Neutrophil (primary cell): ENCODE data around the gene SMOC2.

Experiments
- H3K27ac ChIP-seq: fragments of 200-600 bp; sonication (generic); 2 replicates; pipeline ENCODE4 v1.5.1; 2016; ENCODE audit warnings: mild to moderate bottlenecking, moderate library complexity
- H3K27me3 ChIP-seq: fragments of 200-600 bp; sonication (generic); 2 replicates; pipeline ENCODE4 v1.6.0; 2016; ENCODE audit warnings: mild to moderate bottlenecking
- H3K36me3 ChIP-seq: fragments of 200-600 bp; sonication (generic); 2 replicates; pipeline ENCODE4 v1.5.1; 2017
- H3K4me1 ChIP-seq, 2 experiments: fragments of 200-600 bp in 1 of 2; sonication (generic) in 1 of 2; 1 replicate in 1 of 2; 2 replicates in 1 of 2; pipeline versions ENCODE4 v1.5.1 to v1.6.1; 2013 to 2016; ENCODE audit warnings: low read depth in 1 of 2, low read length in 1 of 2, mild to moderate bottlenecking in 1 of 2, moderate library complexity in 1 of 2; ENCODE audit not compliant: control insufficient read depth in 1 of 2, insufficient read depth in 1 of 2
- H3K4me3 ChIP-seq, 2 experiments: fragments of 200-600 bp in 1 of 2; sonication (generic) in 1 of 2; 1 replicate in 1 of 2; 2 replicates in 1 of 2; pipeline ENCODE4 v1.5.1; 2013 to 2016; ENCODE audit warnings: low read depth in 1 of 2, low read length in 1 of 2, mild to moderate bottlenecking in 1 of 2, moderate library complexity in 1 of 2
- H3K9me3 ChIP-seq: fragments of 200-600 bp; sonication (generic); 2 replicates; pipeline ENCODE4 v1.5.1; 2016
- TF ChIP-seq, protein P1 (sequence below): fragments of 200-600 bp; sonication (generic); IDR thresholded peaks from 2 replicates; pipeline ENCODE4 v1.5.1; 2016; ENCODE audit warnings: antibody characterized with exemption

Gene SMOC2

GRCh38 chr6:168428863-168429262 is 12.1 kb upstream of the SMOC2 start:
- no peak overlapping the region for H3K27ac ChIP-seq

GRCh38 chr6:168432196-168432595 is 8.8 kb upstream of the SMOC2 start:
- no peak overlapping the region for H3K27ac ChIP-seq
- no peak overlapping the region for H3K4me3 ChIP-seq
- H3K9me3 ChIP-seq = no peaks in the 10 kb centered on the region
- no peaks in the 10 kb centered on the region for H3K36me3 ChIP-seq
- no peaks in the 10 kb centered on the region for H3K27me3 ChIP-seq
- TF ChIP-seq, protein P1, sequence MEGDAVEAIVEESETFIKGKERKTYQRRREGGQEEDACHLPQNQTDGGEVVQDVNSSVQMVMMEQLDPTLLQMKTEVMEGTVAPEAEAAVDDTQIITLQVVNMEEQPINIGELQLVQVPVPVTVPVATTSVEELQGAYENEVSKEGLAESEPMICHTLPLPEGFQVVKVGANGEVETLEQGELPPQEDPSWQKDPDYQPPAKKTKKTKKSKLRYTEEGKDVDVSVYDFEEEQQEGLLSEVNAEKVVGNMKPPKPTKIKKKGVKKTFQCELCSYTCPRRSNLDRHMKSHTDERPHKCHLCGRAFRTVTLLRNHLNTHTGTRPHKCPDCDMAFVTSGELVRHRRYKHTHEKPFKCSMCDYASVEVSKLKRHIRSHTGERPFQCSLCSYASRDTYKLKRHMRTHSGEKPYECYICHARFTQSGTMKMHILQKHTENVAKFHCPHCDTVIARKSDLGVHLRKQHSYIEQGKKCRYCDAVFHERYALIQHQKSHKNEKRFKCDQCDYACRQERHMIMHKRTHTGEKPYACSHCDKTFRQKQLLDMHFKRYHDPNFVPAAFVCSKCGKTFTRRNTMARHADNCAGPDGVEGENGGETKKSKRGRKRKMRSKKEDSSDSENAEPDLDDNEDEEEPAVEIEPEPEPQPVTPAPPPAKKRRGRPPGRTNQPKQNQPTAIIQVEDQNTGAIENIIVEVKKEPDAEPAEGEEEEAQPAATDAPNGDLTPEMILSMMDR = no peak
- no peaks in the 10 kb centered on the region for H3K4me1 ChIP-seq

More at GRCh38 chr6:168428863-168429262, 12.1 kb upstream of the SMOC2 start:
- TF ChIP-seq, protein P1 = no peak
- Histone ChIP-seq H3K4me1 (no peaks in the 10 kb centered on the region), H3K4me3 (no peak overlapping the region), H3K9me3 (no peaks in the 10 kb centered on the region), H3K27me3 (no peaks in the 10 kb centered on the region), H3K36me3 (no peaks in the 10 kb centered on the region)

DNA sequence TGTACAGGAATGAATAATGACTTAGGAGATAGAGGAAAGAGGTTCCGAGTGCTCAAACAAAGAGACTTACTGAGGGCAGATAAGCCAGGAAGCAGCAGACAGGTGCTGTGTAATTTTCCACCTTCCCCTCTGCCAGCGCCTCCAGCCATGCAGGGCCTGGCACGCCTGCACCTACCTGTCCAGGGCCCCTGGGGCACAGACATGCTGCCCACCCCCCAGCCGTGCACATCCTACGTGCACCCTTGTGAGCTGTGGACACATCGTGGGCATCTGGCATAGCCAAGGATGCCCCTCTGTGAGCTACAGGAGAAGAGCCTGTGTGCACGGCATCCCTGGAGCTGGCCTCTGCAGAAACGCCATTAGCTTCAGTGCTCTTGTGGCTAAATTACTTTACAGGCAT is 7.1 kb upstream of the SMOC2 start:
- H3K36me3 ChIP-seq = no peaks in the 10 kb centered on the region
- TF ChIP-seq, protein P1 = no peak
- H3K4me3 ChIP-seq = no peak overlapping the region
- H3K27me3 ChIP-seq = peaks cover 7% of the 10 kb centered on the region
- H3K27ac ChIP-seq = no peak overlapping the region
- no peaks in the 10 kb centered on the region for H3K9me3 ChIP-seq
- no peaks in the 10 kb centered on the region for H3K4me1 ChIP-seq

GRCh38 chr6:168434505-168434904 is 6.5 kb upstream of the SMOC2 start:
- Histone ChIP-seq H3K4me1 (no peaks in the 10 kb centered on the region), H3K36me3 (no peaks in the 10 kb centered on the region), H3K4me3 (no peak overlapping the region), H3K9me3 (no peaks in the 10 kb centered on the region), H3K27me3 (peaks cover 13% of the 10 kb centered on the region), H3K27ac (no peak overlapping the region)
- TF ChIP-seq, protein P1 = no peak

DNA sequence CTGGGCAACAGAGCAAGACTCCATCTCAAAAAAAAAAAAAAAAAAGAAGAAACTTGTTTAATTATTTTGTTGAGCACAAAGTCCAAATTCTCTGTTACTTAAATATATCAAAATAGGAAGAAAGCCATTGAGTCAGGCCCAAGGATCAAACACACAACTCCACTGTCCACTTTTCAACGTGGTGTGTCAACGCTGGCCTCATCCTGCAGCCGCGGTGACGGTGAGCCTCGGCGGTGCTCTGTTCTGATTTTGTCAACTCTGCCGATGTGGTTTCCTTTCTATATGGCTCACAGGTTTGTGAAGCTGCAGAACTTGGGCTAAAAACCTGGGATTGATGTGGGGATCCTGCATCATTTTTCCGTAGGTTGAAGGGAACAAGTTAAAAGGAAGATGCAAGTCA is 3.2 kb upstream of the SMOC2 start:
- Histone ChIP-seq H3K4me3 (no peak overlapping the region), H3K9me3 (no peaks in the 10 kb centered on the region), H3K36me3 (no peaks in the 10 kb centered on the region), H3K27ac (no peak overlapping the region), H3K27me3 (peaks cover 46% of the 10 kb centered on the region), H3K4me1 (no peaks in the 10 kb centered on the region)
- TF ChIP-seq, protein P1 = no peak
